Keratinocyte (primary cell): Measurements from ENCODE around the gene ABLIM1. TPM values are rescaled to one million over a fixed set of nuclear protein-coding genes. Genes with fewer than 3 reads are reported as not detected.

Experiments
- DNase-seq: peaks from one replicate; pipeline ENCODE4 v3.0.0-alpha.2; 2011; ENCODE audit warnings: low read depth, missing footprints, low spot score
- FAIRE-seq: peaks from 2 replicates; lab custom pipeline; 2011; peaks lifted over from hg19 to GRCh38; lab: Jason Lieb, UNC
- H2AFZ ChIP-seq: 2 replicates; pipeline ENCODE4 v1.6.0; 2012; ENCODE audit warnings: low read length, control low read depth, inconsistent platforms; ENCODE audit not compliant: control insufficient read depth
- H3K27ac ChIP-seq: 2 replicates; pipeline ENCODE4 v1.5.1; 2011; ENCODE audit warnings: low read length; ENCODE audit not compliant: control insufficient read depth, insufficient read depth
- H3K27me3 ChIP-seq: 3 replicates; pipeline ENCODE4 v1.6.0; 2011; ENCODE audit warnings: low read length; ENCODE audit not compliant: control insufficient read depth, insufficient read depth; ENCODE audit errors: extremely low read depth
- H3K36me3 ChIP-seq, 2 experiments: 2 replicates in 1 of 2; 3 replicates in 1 of 2; pipeline ENCODE4 v1.5.1; 2011; ENCODE audit warnings: low read length in 2 of 2, mild to moderate bottlenecking in 1 of 2; ENCODE audit not compliant: control insufficient read depth in 2 of 2, insufficient read depth in 2 of 2; ENCODE audit errors: extremely low read depth in 1 of 2
- H3K4me1 ChIP-seq: 3 replicates; pipeline ENCODE4 v1.5.1; 2011; ENCODE audit warnings: low read length; ENCODE audit not compliant: control insufficient read depth, insufficient read depth; ENCODE audit errors: extremely low read depth
- H3K4me2 ChIP-seq: 3 replicates; pipeline ENCODE4 v1.6.0; 2011; ENCODE audit warnings: low read depth, low read length; ENCODE audit not compliant: control insufficient read depth, insufficient read depth; ENCODE audit errors: extremely low read depth
- H3K4me3 ChIP-seq, 3 experiments: fragments of 200-600 bp in 1 of 3; sonication (generic) in 1 of 3; 2 replicates in 2 of 3; 3 replicates in 1 of 3; pipeline ENCODE4 v1.5.1; 2011 to 2016; ENCODE audit warnings: low read length in 3 of 3, mild to moderate bottlenecking in 3 of 3, control low read depth in 2 of 3, inconsistent platforms in 1 of 3, low read depth in 1 of 3, mixed read lengths in 1 of 3, mixed run types in 1 of 3, moderate library complexity in 1 of 3; ENCODE audit not compliant: control insufficient read depth in 2 of 3, insufficient read depth in 2 of 3; ENCODE audit errors: extremely low read depth in 1 of 3
- H3K79me2 ChIP-seq: 2 replicates; pipeline ENCODE4 v1.6.0; 2012; ENCODE audit warnings: low read length; ENCODE audit not compliant: control insufficient read depth, insufficient read depth
- H3K9ac ChIP-seq: 3 replicates; pipeline ENCODE4 v1.6.0; 2011; ENCODE audit warnings: low read length; ENCODE audit not compliant: control insufficient read depth, insufficient read depth; ENCODE audit errors: extremely low read depth
- H3K9me1 ChIP-seq: 3 replicates; pipeline ENCODE4 v1.6.0; 2011; ENCODE audit warnings: low read length; ENCODE audit not compliant: control insufficient read depth, insufficient read depth; ENCODE audit errors: extremely low read depth
- H3K9me3 ChIP-seq: 2 replicates; pipeline ENCODE4 v1.5.1; 2012; ENCODE audit warnings: low read depth, low read length; ENCODE audit not compliant: control insufficient read depth
- H4K20me1 ChIP-seq: 3 replicates; pipeline ENCODE4 v1.6.0; 2011; ENCODE audit warnings: low read length; ENCODE audit not compliant: control insufficient read depth, insufficient read depth; ENCODE audit errors: extremely low read depth
- CTCF ChIP-seq, 3 experiments: IDR thresholded peaks in 1 of 3; conservative IDR thresholded peaks in 1 of 3; optimal IDR thresholded peaks in 1 of 3; 2 replicates in 2 of 3; 3 replicates in 1 of 3; pipeline versions ENCODE3 to v1.5.1; 2011; ENCODE audit warnings: low read length in 3 of 3, mild to moderate bottlenecking in 3 of 3, moderate library complexity in 2 of 3, control low read depth in 1 of 3, inconsistent platforms in 1 of 3; ENCODE audit not compliant: insufficient read depth in 2 of 3; ENCODE audit errors: extremely low read depth in 1 of 3
- EZH2 ChIP-seq: IDR thresholded peaks from one replicate; pipeline ENCODE4 v1.6.1; 2012; ENCODE audit warnings: inconsistent platforms, mild to moderate bottlenecking, low read length, moderate library complexity
- dilution Hi-C: fragments of 300-500 bp; cut with MboI; formaldehyde crosslinking; loops from one replicate; pipeline ENCODE4 v1.7.0; 2020; ENCODE audit warnings: low sequenced_read_pairs; ENCODE audit not compliant: extremely low pct_ligation_motif_present
- polyA plus RNA-seq, 5 experiments: library from polyadenylated mRNA; depleted of rRNA in 3 of 5; stranded (reverse) in 3 of 5; stranded (forward) in 1 of 5; unstranded in 1 of 5; fragments of >200 nt; gene quantifications; 1 replicate in 1 of 5; 2 replicates in 3 of 5; 3 replicates in 1 of 5; pipeline versions ENCODE4 v1.2.1 to v1.2.3, GENCODE V29; 2011 to 2012; ENCODE audit warnings: missing spikeins in 2 of 5, low read depth in 1 of 5, low replicate concordance in 1 of 5

The ABLIM1 gene
- polyA plus RNA-seq, 1 donor (not counting 4 experiments of a cell fraction or from before 2014, with no cell fraction given): 55.2 TPM

- peaks cover 0 to 3% of the 10 kb centered on the region in 2 experiments for H3K36me3 ChIP-seq
- no peak for FAIRE-seq
Measured at GRCh38 chr10:114473776-114474175, 184.3 kb downstream of the ABLIM1 start.

GRCh38 chr10:114472877-114473253, 185.2 kb downstream of the ABLIM1 start:
- H3K4me1 ChIP-seq: no peaks in the 10 kb centered on the region
- no peak overlapping the region for H3K4me2 ChIP-seq
- no peaks in the 10 kb centered on the region for H4K20me1 ChIP-seq
- H3K79me2 ChIP-seq: no peaks in the 10 kb centered on the region
- TF ChIP-seq CTCF (optimal IDR thresholded peaks at IDR 0.05 in 1 of 3, IDR thresholded peaks at IDR 0.05 in 1 of 3, conservative IDR thresholded peaks at IDR 0.05 in 1 of 3; ENCODE audit: extremely low read depth in 1 of 3, insufficient read depth in 2 of 3, low read length in 3 of 3) (no peak), EZH2 (no peak)
- no peak overlapping the region for H3K4me3 ChIP-seq
- no peak overlapping the region for H3K27ac ChIP-seq
- H3K9ac ChIP-seq: no peak overlapping the region
- DNase-seq: no peak
- dilution Hi-C loops: no loop called here
- H3K9me1 ChIP-seq: no peaks in the 10 kb centered on the region
- no peak overlapping the region for H2AFZ ChIP-seq
- H3K9me3 ChIP-seq: no peaks in the 10 kb centered on the region
- peak; percentile 44 for FAIRE-seq
- H3K36me3 ChIP-seq: peaks cover 0 to 3% of the 10 kb centered on the region in 2 experiments
- H3K27me3 ChIP-seq: no peaks in the 10 kb centered on the region

More at GRCh38 chr10:114473776-114474175, 184.3 kb downstream of the ABLIM1 start:
- H3K9me1 ChIP-seq: no peaks in the 10 kb centered on the region
- no peaks in the 10 kb centered on the region for H4K20me1 ChIP-seq
- H3K9me3 ChIP-seq: no peaks in the 10 kb centered on the region
- H3K4me2 ChIP-seq: no peak overlapping the region
- no peak overlapping the region for H3K4me3 ChIP-seq
- H2AFZ ChIP-seq: no peak overlapping the region
- H3K9ac ChIP-seq: no peak overlapping the region
- H3K27ac ChIP-seq: no peak overlapping the region
- no peak for DNase-seq
- dilution Hi-C loops: no loop called here
- H3K4me1 ChIP-seq: no peaks in the 10 kb centered on the region
- H3K27me3 ChIP-seq: no peaks in the 10 kb centered on the region
- TF ChIP-seq EZH2 (no peak), CTCF (optimal IDR thresholded peaks at IDR 0.05 in 1 of 3, IDR thresholded peaks at IDR 0.05 in 1 of 3, conservative IDR thresholded peaks at IDR 0.05 in 1 of 3; ENCODE audit: extremely low read depth in 1 of 3, insufficient read depth in 2 of 3, low read length in 3 of 3) (no peak)
- H3K79me2 ChIP-seq: no peaks in the 10 kb centered on the region
